GM12865 (cell line): ENCODE results near the gene PDE4D.
"Not testable (repeated sequence)": the region's sequence is repeated elsewhere in the genome, so short reads cannot be mapped to it uniquely, and the experiment has no call there.

Experiments
- DNase-seq: peaks from one replicate; pipeline ENCODE4 v3.0.0; 2010; ENCODE audit warnings: low read depth
- H3K4me3 ChIP-seq: 2 replicates; pipeline ENCODE4 v1.5.1; 2011; ENCODE audit warnings: mild to moderate bottlenecking, low read depth, low read length, control low read depth
- CTCF ChIP-seq: IDR thresholded peaks from 2 replicates; pipeline ENCODE4 v1.5.1; 2011; ENCODE audit warnings: low read length, control low read depth, low read depth, inconsistent platforms; ENCODE audit not compliant: insufficient read depth; ENCODE audit errors: missing control alignments

PDE4D gene

GRCh38 chr5:59321642-59322041, 571.9 kb downstream of the PDE4D start:
- DNase-seq: no peak
- no peak overlapping the region for H3K4me3 ChIP-seq
- no peak for TF ChIP-seq CTCF

GRCh38 chr5:59320420-59320819, 573.1 kb downstream of the PDE4D start:
- no peak for TF ChIP-seq CTCF
- no peak for DNase-seq
- no peak overlapping the region for H3K4me3 ChIP-seq

- no peak for DNase-seq
- no peak for TF ChIP-seq CTCF
- H3K4me3 ChIP-seq: no peak overlapping the region
Observed at GRCh38 chr5:59319250-59319649, 574.3 kb downstream of the PDE4D start.

- TF ChIP-seq CTCF: no peak
- H3K4me3 ChIP-seq: no peak overlapping the region
- DNase-seq: no peak
Observed at GRCh38 chr5:59317774-59318205, 575.7 kb downstream of the PDE4D start.

GRCh38 chr5:59317023-59317773, 576.3 kb downstream of the PDE4D start:
- no peak for DNase-seq
- TF ChIP-seq CTCF: no peak
- no peak overlapping the region for H3K4me3 ChIP-seq

GRCh38 chr5:59312223-59312622, 581.3 kb downstream of the PDE4D start:
- TF ChIP-seq CTCF: no peak
- no peak for DNase-seq
- H3K4me3 ChIP-seq: no peak overlapping the region

GRCh38 chr5:59308685-59309084, 584.8 kb downstream of the PDE4D start:
- not testable (repeated sequence) for H3K4me3 ChIP-seq, DNase-seq

- not testable (repeated sequence) for H3K4me3 ChIP-seq, DNase-seq
Observed at GRCh38 chr5:59303289-59303716, 590.2 kb downstream of the PDE4D start.

GRCh38 chr5:59302509-59302908, 591.0 kb downstream of the PDE4D start:
- not testable (repeated sequence) for DNase-seq, H3K4me3 ChIP-seq
